Measurements from ENCODE around the gene NMNAT2. TPM values are rescaled to one million over a fixed set of nuclear protein-coding genes. Genes with fewer than 3 reads are reported as not detected.

Gene NMNAT2
- total RNA-seq, 1 experiment from 2014 or later: 0.39 TPM

DNA sequence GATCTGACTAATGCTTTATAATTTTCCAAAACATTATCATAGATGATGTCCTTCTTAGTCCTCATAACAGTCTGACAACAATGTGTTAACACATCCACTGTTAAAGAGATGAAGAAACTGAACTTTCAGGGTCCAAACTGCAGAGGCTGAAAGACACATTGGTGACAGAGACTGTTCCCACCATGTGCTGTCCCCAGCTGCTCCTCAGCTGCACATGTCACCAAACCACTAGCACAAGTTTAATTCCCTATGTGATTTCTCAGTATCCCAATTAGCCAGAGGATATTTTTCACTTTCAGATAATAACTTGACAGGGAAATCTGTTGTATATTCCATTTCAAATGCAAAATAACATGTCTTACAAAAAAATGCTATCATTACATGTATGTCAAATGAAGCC is 207.5 kb downstream of the NMNAT2 start:
- BruUV-seq (replicated peaks): no TSS peak
- CTCF ChIA-PET: interaction anchor here (0.6 kb wide), 1 partner anchor 18 kb away, joined by 3 read pairs; no protein-coding TSS in a partner anchor
- in situ Hi-C loops (cut with HindIII; ENCODE audit: low pct_unique_long_range_greater_than_20kb, low sequenced_read_pairs) (no loop called here), intact Hi-C loops (cut with micrococcal nuclease; ENCODE audit: unreplicated experiment) (no loop called here)
- DNase-seq (ENCODE audit: low read depth, low spot score) (no peak), ATAC-seq (no peak)
- no peaks in the 10 kb centered on the region for H3K4me1 ChIP-seq (ENCODE audit: control insufficient read depth, insufficient read depth, low read length)
- POLR2A ChIA-PET: no interaction called here
- no peak overlapping the region for H3K4me3 ChIP-seq (ENCODE audit: low read depth in 2 of 2, low read length in 2 of 2)
- no peaks in the 10 kb centered on the region for H3K9me3 ChIP-seq (ENCODE audit: control insufficient read depth, insufficient read depth, low read depth, low read length)
- H3K27me3 ChIP-seq (ENCODE audit: control insufficient read depth, insufficient read depth, low read length): no peaks in the 10 kb centered on the region
- H3K27ac ChIP-seq (ENCODE audit: low read length): no peak overlapping the region
- no peaks in the 10 kb centered on the region for H3K36me3 ChIP-seq (ENCODE audit: control insufficient read depth, insufficient read depth, low read length)
- TF ChIP-seq POLR2AphosphoS5 (IDR thresholded peaks at IDR 0.05; ENCODE audit: low read depth, low read length) (no peak), SIN3A (IDR thresholded peaks at IDR 0.05; ENCODE audit: borderline replicate concordance, insufficient read depth, low read depth, low read length) (no peak), TCF7L2 (IDR thresholded peaks at IDR 0.05; ENCODE audit: low read depth, low read length) (no peak)
- TF ChIP-seq, protein P1, sequence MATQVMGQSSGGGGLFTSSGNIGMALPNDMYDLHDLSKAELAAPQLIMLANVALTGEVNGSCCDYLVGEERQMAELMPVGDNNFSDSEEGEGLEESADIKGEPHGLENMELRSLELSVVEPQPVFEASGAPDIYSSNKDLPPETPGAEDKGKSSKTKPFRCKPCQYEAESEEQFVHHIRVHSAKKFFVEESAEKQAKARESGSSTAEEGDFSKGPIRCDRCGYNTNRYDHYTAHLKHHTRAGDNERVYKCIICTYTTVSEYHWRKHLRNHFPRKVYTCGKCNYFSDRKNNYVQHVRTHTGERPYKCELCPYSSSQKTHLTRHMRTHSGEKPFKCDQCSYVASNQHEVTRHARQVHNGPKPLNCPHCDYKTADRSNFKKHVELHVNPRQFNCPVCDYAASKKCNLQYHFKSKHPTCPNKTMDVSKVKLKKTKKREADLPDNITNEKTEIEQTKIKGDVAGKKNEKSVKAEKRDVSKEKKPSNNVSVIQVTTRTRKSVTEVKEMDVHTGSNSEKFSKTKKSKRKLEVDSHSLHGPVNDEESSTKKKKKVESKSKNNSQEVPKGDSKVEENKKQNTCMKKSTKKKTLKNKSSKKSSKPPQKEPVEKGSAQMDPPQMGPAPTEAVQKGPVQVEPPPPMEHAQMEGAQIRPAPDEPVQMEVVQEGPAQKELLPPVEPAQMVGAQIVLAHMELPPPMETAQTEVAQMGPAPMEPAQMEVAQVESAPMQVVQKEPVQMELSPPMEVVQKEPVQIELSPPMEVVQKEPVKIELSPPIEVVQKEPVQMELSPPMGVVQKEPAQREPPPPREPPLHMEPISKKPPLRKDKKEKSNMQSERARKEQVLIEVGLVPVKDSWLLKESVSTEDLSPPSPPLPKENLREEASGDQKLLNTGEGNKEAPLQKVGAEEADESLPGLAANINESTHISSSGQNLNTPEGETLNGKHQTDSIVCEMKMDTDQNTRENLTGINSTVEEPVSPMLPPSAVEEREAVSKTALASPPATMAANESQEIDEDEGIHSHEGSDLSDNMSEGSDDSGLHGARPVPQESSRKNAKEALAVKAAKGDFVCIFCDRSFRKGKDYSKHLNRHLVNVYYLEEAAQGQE (IDR thresholded peaks at IDR 0.05; ENCODE audit: insufficient read depth in 1 of 2, low read depth in 2 of 2, low read length in 1 of 2): no peak
- TF ChIP-seq, protein P2, sequence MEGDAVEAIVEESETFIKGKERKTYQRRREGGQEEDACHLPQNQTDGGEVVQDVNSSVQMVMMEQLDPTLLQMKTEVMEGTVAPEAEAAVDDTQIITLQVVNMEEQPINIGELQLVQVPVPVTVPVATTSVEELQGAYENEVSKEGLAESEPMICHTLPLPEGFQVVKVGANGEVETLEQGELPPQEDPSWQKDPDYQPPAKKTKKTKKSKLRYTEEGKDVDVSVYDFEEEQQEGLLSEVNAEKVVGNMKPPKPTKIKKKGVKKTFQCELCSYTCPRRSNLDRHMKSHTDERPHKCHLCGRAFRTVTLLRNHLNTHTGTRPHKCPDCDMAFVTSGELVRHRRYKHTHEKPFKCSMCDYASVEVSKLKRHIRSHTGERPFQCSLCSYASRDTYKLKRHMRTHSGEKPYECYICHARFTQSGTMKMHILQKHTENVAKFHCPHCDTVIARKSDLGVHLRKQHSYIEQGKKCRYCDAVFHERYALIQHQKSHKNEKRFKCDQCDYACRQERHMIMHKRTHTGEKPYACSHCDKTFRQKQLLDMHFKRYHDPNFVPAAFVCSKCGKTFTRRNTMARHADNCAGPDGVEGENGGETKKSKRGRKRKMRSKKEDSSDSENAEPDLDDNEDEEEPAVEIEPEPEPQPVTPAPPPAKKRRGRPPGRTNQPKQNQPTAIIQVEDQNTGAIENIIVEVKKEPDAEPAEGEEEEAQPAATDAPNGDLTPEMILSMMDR (IDR thresholded peaks at IDR 0.05): no peak

DNA sequence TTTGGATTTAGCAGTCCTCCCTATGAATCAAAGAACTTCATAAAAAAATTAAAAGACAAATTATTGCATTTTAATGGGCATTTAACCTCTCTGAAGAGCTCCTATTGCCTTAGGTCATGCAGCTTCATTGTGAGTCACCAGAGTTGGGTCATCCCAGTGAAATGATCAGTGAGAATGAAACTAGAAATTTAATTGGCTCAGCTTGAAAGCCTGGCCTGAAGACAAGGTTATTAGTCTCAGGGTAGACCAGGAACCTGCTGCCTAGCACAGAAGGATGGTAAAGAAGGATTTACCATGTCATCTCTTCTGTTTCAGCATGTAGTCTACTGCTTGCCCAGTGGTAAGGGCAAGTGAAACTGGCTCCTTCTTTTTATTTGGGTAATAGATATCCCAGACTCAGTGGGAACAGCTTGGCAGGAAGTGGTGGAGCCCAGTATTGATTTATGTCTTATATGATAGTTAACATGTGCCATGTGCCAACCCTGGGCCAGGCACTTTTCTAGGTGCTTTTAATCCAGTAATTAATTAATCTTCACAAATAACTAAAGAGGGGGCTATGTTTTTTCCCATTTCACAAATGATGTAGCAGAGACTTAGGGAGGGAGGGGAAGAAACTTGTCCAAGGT is 208.5 kb downstream of the NMNAT2 start:
- DNase-seq (ENCODE audit: low read depth, low spot score) (peak; percentile 64), ATAC-seq (peak; percentile 60; the same call in 1 of the 2 replicates)
- no TSS peak for BruUV-seq (replicated peaks)
- TF ChIP-seq TCF7L2 (IDR thresholded peaks at IDR 0.05; ENCODE audit: low read depth, low read length) (no peak), SIN3A (IDR thresholded peaks at IDR 0.05; ENCODE audit: borderline replicate concordance, insufficient read depth, low read depth, low read length) (no peak), POLR2AphosphoS5 (IDR thresholded peaks at IDR 0.05; ENCODE audit: low read depth, low read length) (no peak)
- TF ChIP-seq, protein P1 (IDR thresholded peaks at IDR 0.05; ENCODE audit: insufficient read depth in 1 of 2, low read depth in 2 of 2, low read length in 1 of 2): no peak
- TF ChIP-seq, protein P2 (IDR thresholded peaks at IDR 0.05): no peak
- ChIA-PET CTCF (no interaction called here), POLR2A (no interaction called here)
- intact Hi-C loops (cut with micrococcal nuclease; ENCODE audit: unreplicated experiment): no loop called here
- Histone ChIP-seq H3K27me3 (ENCODE audit: control insufficient read depth, insufficient read depth, low read length) (no peaks in the 10 kb centered on the region), H3K36me3 (ENCODE audit: control insufficient read depth, insufficient read depth, low read length) (no peaks in the 10 kb centered on the region), H3K9me3 (ENCODE audit: control insufficient read depth, insufficient read depth, low read depth, low read length) (no peaks in the 10 kb centered on the region), H3K4me1 (ENCODE audit: control insufficient read depth, insufficient read depth, low read length) (no peaks in the 10 kb centered on the region), H3K27ac (ENCODE audit: low read length) (no peak overlapping the region), H3K4me3 (ENCODE audit: low read depth in 2 of 2, low read length in 2 of 2) (no peak overlapping the region)
- in situ Hi-C loops (cut with HindIII; ENCODE audit: low pct_unique_long_range_greater_than_20kb, low sequenced_read_pairs): no loop called here

Measured in Panc1 (cell line).